Rectal smooth muscle tissue (tissue), 1 donor: Measurements from ENCODE around the gene KIF5A.
A peak's percentile ranks its signal among the peaks of the same experiment; 100 is the strongest.

Experiments used
- H3K27ac ChIP-seq: one replicate; pipeline ENCODE4 v1.7.0; 2013; ENCODE audit warnings: low read depth, low read length, inconsistent platforms
- H3K27me3 ChIP-seq: one replicate; pipeline ENCODE4 v1.7.0; 2013; ENCODE audit warnings: low read length; ENCODE audit not compliant: control insufficient read depth, insufficient read depth
- H3K36me3 ChIP-seq: one replicate; pipeline ENCODE4 v1.7.0; 2013; ENCODE audit warnings: low read length; ENCODE audit not compliant: control insufficient read depth, insufficient read depth
- H3K4me1 ChIP-seq: one replicate; pipeline ENCODE4 v1.7.0; 2013; ENCODE audit warnings: low read length; ENCODE audit not compliant: control insufficient read depth, insufficient read depth
- H3K4me3 ChIP-seq: one replicate; pipeline ENCODE4 v1.7.0; 2013; ENCODE audit warnings: low read length
- H3K9ac ChIP-seq: one replicate; pipeline ENCODE4 v1.7.0; 2013; ENCODE audit warnings: low read length

KIF5A gene

GRCh38 chr12:57531836-57532235, 18.0 kb upstream of the KIF5A start:
- Histone ChIP-seq H3K27ac (no peak overlapping the region), H3K4me1 (no peaks in the 10 kb centered on the region), H3K9ac (no peak overlapping the region), H3K4me3 (no peak overlapping the region), H3K27me3 (no peaks in the 10 kb centered on the region), H3K36me3 (peaks cover 56% of the 10 kb centered on the region)

GRCh38 chr12:57533108-57533507, 16.7 kb upstream of the KIF5A start:
- Histone ChIP-seq H3K4me1 (no peaks in the 10 kb centered on the region), H3K36me3 (peaks cover 53% of the 10 kb centered on the region), H3K9ac (no peak overlapping the region), H3K4me3 (no peak overlapping the region), H3K27ac (no peak overlapping the region), H3K27me3 (no peaks in the 10 kb centered on the region)

- H3K27me3 ChIP-seq = no peaks in the 10 kb centered on the region
- H3K27ac ChIP-seq = no peak overlapping the region
- H3K9ac ChIP-seq = no peak overlapping the region
- H3K4me3 ChIP-seq = no peak overlapping the region
- H3K36me3 ChIP-seq = peaks cover 57% of the 10 kb centered on the region
- no peaks in the 10 kb centered on the region for H3K4me1 ChIP-seq
Observed at GRCh38 chr12:57534250-57534649, 15.6 kb upstream of the KIF5A start.

GRCh38 chr12:57534991-57535543, 14.8 kb upstream of the KIF5A start:
- Histone ChIP-seq H3K4me3 (no peak overlapping the region), H3K9ac (no peak overlapping the region), H3K4me1 (no peaks in the 10 kb centered on the region), H3K27me3 (no peaks in the 10 kb centered on the region), H3K36me3 (peaks cover 51% of the 10 kb centered on the region), H3K27ac (no peak overlapping the region)

GRCh38 chr12:57535764-57536596, 13.9 kb upstream of the KIF5A start:
- H3K4me3 ChIP-seq = no peak overlapping the region
- no peak overlapping the region for H3K9ac ChIP-seq
- no peaks in the 10 kb centered on the region for H3K27me3 ChIP-seq
- peaks cover 44% of the 10 kb centered on the region for H3K36me3 ChIP-seq
- no peak overlapping the region for H3K27ac ChIP-seq
- no peaks in the 10 kb centered on the region for H3K4me1 ChIP-seq

- H3K9ac ChIP-seq = no peak overlapping the region
- no peak overlapping the region for H3K27ac ChIP-seq
- no peaks in the 10 kb centered on the region for H3K27me3 ChIP-seq
- peaks cover 44% of the 10 kb centered on the region for H3K36me3 ChIP-seq
- H3K4me1 ChIP-seq = peaks cover 2% of the 10 kb centered on the region
- H3K4me3 ChIP-seq = no peak overlapping the region
Observed at GRCh38 chr12:57536597-57536942, 13.3 kb upstream of the KIF5A start.

- peaks cover 23% of the 10 kb centered on the region for H3K36me3 ChIP-seq
- H3K4me1 ChIP-seq = peaks cover 2% of the 10 kb centered on the region
- no peak overlapping the region for H3K9ac ChIP-seq
- H3K27ac ChIP-seq = no peak overlapping the region
- H3K27me3 ChIP-seq = no peaks in the 10 kb centered on the region
- H3K4me3 ChIP-seq = no peak overlapping the region
Observed at GRCh38 chr12:57539134-57539768, 10.6 kb upstream of the KIF5A start.

- no peak overlapping the region for H3K27ac ChIP-seq
- no peak overlapping the region for H3K9ac ChIP-seq
- H3K4me3 ChIP-seq = no peak overlapping the region
- peaks cover 7% of the 10 kb centered on the region for H3K4me1 ChIP-seq
- H3K36me3 ChIP-seq = peaks cover 13% of the 10 kb centered on the region
- no peaks in the 10 kb centered on the region for H3K27me3 ChIP-seq
Observed at GRCh38 chr12:57541001-57541400, 8.8 kb upstream of the KIF5A start.

- Histone ChIP-seq H3K36me3 (peaks cover 13% of the 10 kb centered on the region), H3K27me3 (no peaks in the 10 kb centered on the region), H3K4me3 (no peak overlapping the region), H3K27ac (no peak overlapping the region), H3K9ac (no peak overlapping the region), H3K4me1 (peaks cover 11% of the 10 kb centered on the region)
Observed at GRCh38 chr12:57541717-57542116, 8.1 kb upstream of the KIF5A start.

GRCh38 chr12:57543581-57543980, 6.3 kb upstream of the KIF5A start:
- Histone ChIP-seq H3K27ac (no peak overlapping the region), H3K27me3 (peaks cover 2% of the 10 kb centered on the region), H3K4me1 (peaks cover 11% of the 10 kb centered on the region), H3K9ac (peak overlapping the region; percentile 27), H3K4me3 (no peak overlapping the region), H3K36me3 (peaks cover 12% of the 10 kb centered on the region)

- Histone ChIP-seq H3K4me3 (peak overlapping the region; percentile 72), H3K27ac (peak overlapping the region; percentile 93), H3K9ac (peak overlapping the region; percentile 78), H3K27me3 (peaks cover 11% of the 10 kb centered on the region), H3K4me1 (peaks cover 13% of the 10 kb centered on the region), H3K36me3 (peaks cover 6% of the 10 kb centered on the region)
Observed at GRCh38 chr12:57545809-57546437, 3.9 kb upstream of the KIF5A start.

GRCh38 chr12:57546438-57547287, 3.2 kb upstream of the KIF5A start, which contains the start of gene DCTN2:
DCTN2 (minus strand) TSS chr12:57547192; CDS start chr12:57547063, 129 bp downstream.
- H3K4me1 ChIP-seq = peaks cover 11% of the 10 kb centered on the region
- peaks cover 2% of the 10 kb centered on the region for H3K36me3 ChIP-seq
- H3K4me3 ChIP-seq = peak within 1 kb of the TSS; percentile 72
- H3K27ac ChIP-seq = peak within 1 kb of the TSS; percentile 93
- peaks cover 11% of the 10 kb centered on the region for H3K27me3 ChIP-seq
- peak within 1 kb of the TSS; percentile 78 for H3K9ac ChIP-seq
